ENCODE results near the gene CSF1. TPM values are rescaled to one million over a fixed set of nuclear protein-coding genes. Genes with fewer than 3 reads are reported as not detected.

Gene CSF1
- total RNA-seq, 1 donor from 2014 or later, result 28.9 TPM

DNA sequence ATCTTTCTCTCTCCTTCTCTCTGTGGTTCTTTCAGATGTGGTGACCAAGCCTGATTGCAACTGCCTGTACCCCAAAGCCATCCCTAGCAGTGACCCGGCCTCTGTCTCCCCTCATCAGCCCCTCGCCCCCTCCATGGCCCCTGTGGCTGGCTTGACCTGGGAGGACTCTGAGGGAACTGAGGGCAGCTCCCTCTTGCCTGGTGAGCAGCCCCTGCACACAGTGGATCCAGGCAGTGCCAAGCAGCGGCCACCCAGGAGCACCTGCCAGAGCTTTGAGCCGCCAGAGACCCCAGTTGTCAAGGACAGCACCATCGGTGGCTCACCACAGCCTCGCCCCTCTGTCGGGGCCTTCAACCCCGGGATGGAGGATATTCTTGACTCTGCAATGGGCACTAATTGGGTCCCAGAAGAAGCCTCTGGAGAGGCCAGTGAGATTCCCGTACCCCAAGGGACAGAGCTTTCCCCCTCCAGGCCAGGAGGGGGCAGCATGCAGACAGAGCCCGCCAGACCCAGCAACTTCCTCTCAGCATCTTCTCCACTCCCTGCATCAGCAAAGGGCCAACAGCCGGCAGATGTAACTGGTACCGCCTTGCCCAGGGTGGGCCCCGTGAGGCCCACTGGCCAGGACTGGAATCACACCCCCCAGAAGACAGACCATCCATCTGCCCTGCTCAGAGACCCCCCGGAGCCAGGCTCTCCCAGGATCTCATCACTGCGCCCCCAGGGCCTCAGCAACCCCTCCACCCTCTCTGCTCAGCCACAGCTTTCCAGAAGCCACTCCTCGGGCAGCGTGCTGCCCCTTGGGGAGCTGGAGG is 12.7 kb downstream of the CSF1 start:
- Mint-ChIP-seq H3K36me3 (peaks cover 49% of the 10 kb centered on the region), H3K4me3 (no peak overlapping the region)

DNA sequence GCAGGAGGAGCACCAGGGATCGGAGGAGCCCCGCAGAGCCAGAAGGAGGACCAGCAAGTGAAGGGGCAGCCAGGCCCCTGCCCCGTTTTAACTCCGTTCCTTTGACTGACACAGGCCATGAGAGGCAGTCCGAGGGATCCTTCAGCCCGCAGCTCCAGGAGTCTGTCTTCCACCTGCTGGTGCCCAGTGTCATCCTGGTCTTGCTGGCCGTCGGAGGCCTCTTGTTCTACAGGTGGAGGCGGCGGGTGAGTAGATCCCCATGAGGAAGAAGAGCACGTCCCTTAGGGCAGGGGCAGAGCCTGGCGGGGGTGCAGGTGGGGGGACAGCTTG is 13.3 kb downstream of the CSF1 start:
- Mint-ChIP-seq H3K27ac (peak overlapping the region; percentile 71), H3K4me1 (peaks cover 16% of the 10 kb centered on the region), H3K36me3 (peaks cover 47% of the 10 kb centered on the region), H3K9me3 (peaks cover 3% of the 10 kb centered on the region), H3K4me3 (no peak overlapping the region), H3K27me3 (ENCODE audit: low read depth) (no peaks in the 10 kb centered on the region)
- TF ChIP-seq, protein P1, sequence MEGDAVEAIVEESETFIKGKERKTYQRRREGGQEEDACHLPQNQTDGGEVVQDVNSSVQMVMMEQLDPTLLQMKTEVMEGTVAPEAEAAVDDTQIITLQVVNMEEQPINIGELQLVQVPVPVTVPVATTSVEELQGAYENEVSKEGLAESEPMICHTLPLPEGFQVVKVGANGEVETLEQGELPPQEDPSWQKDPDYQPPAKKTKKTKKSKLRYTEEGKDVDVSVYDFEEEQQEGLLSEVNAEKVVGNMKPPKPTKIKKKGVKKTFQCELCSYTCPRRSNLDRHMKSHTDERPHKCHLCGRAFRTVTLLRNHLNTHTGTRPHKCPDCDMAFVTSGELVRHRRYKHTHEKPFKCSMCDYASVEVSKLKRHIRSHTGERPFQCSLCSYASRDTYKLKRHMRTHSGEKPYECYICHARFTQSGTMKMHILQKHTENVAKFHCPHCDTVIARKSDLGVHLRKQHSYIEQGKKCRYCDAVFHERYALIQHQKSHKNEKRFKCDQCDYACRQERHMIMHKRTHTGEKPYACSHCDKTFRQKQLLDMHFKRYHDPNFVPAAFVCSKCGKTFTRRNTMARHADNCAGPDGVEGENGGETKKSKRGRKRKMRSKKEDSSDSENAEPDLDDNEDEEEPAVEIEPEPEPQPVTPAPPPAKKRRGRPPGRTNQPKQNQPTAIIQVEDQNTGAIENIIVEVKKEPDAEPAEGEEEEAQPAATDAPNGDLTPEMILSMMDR (IDR thresholded peaks at IDR 0.05; ENCODE audit: unreplicated experiment), result no peak
- no peak for DNase-seq (ENCODE audit: low spot score in 2 of 2, unreplicated experiment in 2 of 2)

More for the DNA sequence above, 12.7 kb downstream of the CSF1 start:
- no peak for DNase-seq (ENCODE audit: low spot score in 2 of 2, unreplicated experiment in 2 of 2)
- no peak overlapping the region for H3K27ac Mint-ChIP-seq
- no peaks in the 10 kb centered on the region for H3K27me3 Mint-ChIP-seq (ENCODE audit: low read depth)
- H3K9me3 Mint-ChIP-seq, result peaks cover 3% of the 10 kb centered on the region
- TF ChIP-seq, protein P1 (IDR thresholded peaks at IDR 0.05; ENCODE audit: unreplicated experiment), result peak; percentile 48
- H3K4me1 Mint-ChIP-seq, result peaks cover 11% of the 10 kb centered on the region

DNA sequence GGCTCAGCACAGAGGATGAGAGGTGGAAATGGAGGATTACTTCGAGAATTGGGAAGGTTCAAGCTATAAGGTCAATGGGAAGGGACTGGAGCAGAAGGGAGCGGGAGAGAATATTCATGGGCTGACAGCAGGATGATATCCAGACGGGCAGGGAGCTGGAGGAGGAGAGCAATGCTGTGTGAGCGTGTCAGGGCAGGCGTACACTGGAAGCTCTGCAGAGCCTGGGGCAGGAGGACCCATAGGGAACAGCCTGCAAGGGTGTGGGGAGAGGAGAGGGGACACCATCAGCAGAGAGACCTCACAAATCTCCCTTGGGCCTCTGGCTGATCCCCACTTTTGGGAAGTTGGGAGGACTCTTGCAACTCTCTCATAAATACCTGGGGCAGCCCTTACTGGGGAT is 13.7 kb downstream of the CSF1 start:
- no peak for DNase-seq (ENCODE audit: low spot score in 2 of 2, unreplicated experiment in 2 of 2)
- Mint-ChIP-seq H3K27ac (peak overlapping the region; percentile 71), H3K27me3 (ENCODE audit: low read depth) (no peaks in the 10 kb centered on the region), H3K4me3 (no peak overlapping the region), H3K9me3 (peaks cover 3% of the 10 kb centered on the region), H3K36me3 (peaks cover 45% of the 10 kb centered on the region), H3K4me1 (peaks cover 17% of the 10 kb centered on the region)
- TF ChIP-seq, protein P1 (IDR thresholded peaks at IDR 0.05; ENCODE audit: unreplicated experiment), result no peak

DNA sequence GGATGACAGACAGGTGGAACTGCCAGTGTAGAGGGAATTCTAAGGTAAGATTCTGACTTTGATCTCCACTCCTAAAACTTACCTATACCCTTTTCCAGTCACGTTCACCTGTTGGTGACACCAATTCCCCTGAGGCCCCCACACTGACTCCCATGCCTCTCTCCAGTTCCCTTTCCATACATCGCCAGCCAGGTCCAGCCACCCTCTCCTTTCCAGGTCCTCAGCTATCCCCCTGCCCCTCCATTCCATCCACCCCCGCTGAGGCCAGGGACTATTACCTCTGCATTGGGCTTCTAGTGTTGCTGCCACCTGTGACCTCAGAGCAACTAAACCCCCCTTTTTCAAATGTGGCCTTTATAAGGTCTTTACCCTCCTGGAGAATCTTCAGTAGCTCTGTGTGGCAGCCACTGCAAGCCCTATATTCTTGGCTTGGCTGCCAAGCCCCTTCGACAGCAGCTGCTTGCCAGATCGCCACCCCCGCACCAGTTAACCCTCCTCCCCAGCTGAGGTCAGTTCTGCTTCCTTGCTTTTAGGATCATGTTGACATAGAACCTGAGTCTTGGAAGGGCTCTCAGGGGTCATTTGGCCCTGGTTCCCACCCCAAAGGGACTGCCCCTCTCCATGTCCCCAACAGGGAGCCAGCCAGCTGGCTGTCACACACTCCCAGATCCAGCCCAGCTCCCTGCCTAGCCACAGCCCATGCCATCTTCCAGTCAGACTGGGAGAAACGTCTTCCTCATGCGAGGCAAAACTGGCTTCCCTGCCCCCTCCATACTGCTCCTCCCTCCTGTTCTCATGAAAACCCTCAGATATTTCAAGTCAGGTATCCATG is 14.7 kb downstream of the CSF1 start:
- no peak for DNase-seq (ENCODE audit: low spot score in 2 of 2, unreplicated experiment in 2 of 2)
- H3K4me3 Mint-ChIP-seq, result no peak overlapping the region
- peaks cover 17% of the 10 kb centered on the region for H3K4me1 Mint-ChIP-seq
- H3K36me3 Mint-ChIP-seq, result peaks cover 45% of the 10 kb centered on the region
- H3K27ac Mint-ChIP-seq, result no peak overlapping the region
- no peaks in the 10 kb centered on the region for H3K27me3 Mint-ChIP-seq (ENCODE audit: low read depth)
- TF ChIP-seq, protein P1 (IDR thresholded peaks at IDR 0.05; ENCODE audit: unreplicated experiment), result no peak
- peaks cover 3% of the 10 kb centered on the region for H3K9me3 Mint-ChIP-seq

DNA sequence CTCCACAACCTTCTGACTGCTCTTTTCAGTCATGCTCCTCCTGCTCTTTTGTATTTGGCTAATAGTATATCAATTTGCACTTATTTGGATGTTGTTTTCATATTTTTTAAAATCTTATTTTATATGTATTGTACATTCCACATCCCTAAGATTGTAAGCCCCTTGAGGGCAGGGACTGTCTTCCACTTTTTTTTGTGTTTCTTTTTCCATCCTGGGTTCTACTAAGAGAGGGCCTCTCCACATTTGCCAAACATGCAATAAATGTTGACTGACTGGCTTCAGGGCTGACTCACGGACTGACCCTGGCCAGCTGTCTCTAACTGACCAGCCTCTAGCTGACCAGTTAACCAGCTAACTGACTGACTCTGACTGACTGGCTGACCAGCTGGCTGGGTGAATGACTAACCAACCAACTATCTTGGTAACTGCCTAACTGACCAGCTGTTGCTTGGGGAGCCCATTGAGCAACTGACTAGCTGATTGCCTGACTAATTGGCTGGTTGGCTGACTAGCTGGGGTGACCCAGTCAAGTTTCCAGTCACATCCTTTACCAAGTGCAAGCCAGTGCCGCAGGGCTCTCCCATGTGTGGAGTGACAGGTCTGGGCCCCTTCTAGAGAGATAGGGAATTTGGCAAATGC is 16.1 kb downstream of the CSF1 start:
- no peak overlapping the region for H3K4me3 Mint-ChIP-seq
- DNase-seq (ENCODE audit: low spot score in 2 of 2, unreplicated experiment in 2 of 2), result no peak
- no peaks in the 10 kb centered on the region for H3K27me3 Mint-ChIP-seq (ENCODE audit: low read depth)
- TF ChIP-seq, protein P1 (IDR thresholded peaks at IDR 0.05; ENCODE audit: unreplicated experiment), result no peak
- H3K27ac Mint-ChIP-seq, result no peak overlapping the region
- H3K9me3 Mint-ChIP-seq, result peaks cover 3% of the 10 kb centered on the region
- H3K36me3 Mint-ChIP-seq, result peaks cover 39% of the 10 kb centered on the region
- H3K4me1 Mint-ChIP-seq, result peaks cover 25% of the 10 kb centered on the region
